SK-N-SH (cell line): ENCODE measurements around the gene RABGAP1L. TPM values are rescaled to one million over a fixed set of nuclear protein-coding genes. Genes with fewer than 3 reads are reported as not detected.

Source experiments
- CTCF ChIA-PET: fragments of 300-600, 350-600 bp; formaldehyde crosslinking; extraction: SDS; loops from one replicate; lab custom pipeline; 2021; lab: Yijun Ruan, JAX
- POLR2A ChIA-PET: fragments of 350-600 bp; sonication (Branson Sonifier 250); formaldehyde crosslinking; extraction: SDS; loops from one replicate; lab custom pipeline; 2020; ENCODE audit warnings: antibody characterized with exemption, inconsistent platforms; lab: Yijun Ruan, JAX
- DNase-seq: peaks from one replicate; pipeline ENCODE4 v3.0.0; 2012
- H2AFZ ChIP-seq: fragments of 200-600 bp; sonication (generic); 2 replicates; pipeline ENCODE4 v1.8.1; 2016; ENCODE audit warnings: antibody characterized with exemption, mild to moderate bottlenecking, low read depth
- H3F3A ChIP-seq: fragments of 200-600 bp; sonication (generic); replicated peaks from 2 replicates; pipeline ENCODE3; 2016; ENCODE audit warnings: antibody characterized with exemption, mild to moderate bottlenecking; ENCODE audit not compliant: insufficient read depth
- H3K27ac ChIP-seq, 2 experiments: fragments of 200-500 bp in 1 of 2; fragments of 200-600 bp in 1 of 2; sonication (Bioruptor generic) in 1 of 2; sonication (generic), shearing (Covaris generic) in 1 of 2; 2 replicates each; pipeline versions ENCODE4 v1.5.1 to v1.6.1; 2014 to 2016; ENCODE audit warnings: low read depth in 2 of 2, inconsistent platforms in 1 of 2, low read length in 1 of 2, mild to moderate bottlenecking in 1 of 2, mixed read lengths in 1 of 2
- H3K27me3 ChIP-seq: fragments of 200-600 bp; sonication (generic), shearing (Covaris generic); 2 replicates; pipeline ENCODE4 v1.6.1; 2016; ENCODE audit warnings: mixed run types; ENCODE audit not compliant: insufficient read depth
- H3K36me3 ChIP-seq, 2 experiments: fragments of 200-500 bp in 1 of 2; fragments of 200-600 bp in 1 of 2; sonication (Bioruptor generic) in 1 of 2; sonication (generic) in 1 of 2; replicated peaks in 1 of 2; 2 replicates each; pipeline versions ENCODE3 to v1.5.1; 2014 to 2016; ENCODE audit warnings: low read length in 1 of 2, mild to moderate bottlenecking in 1 of 2; ENCODE audit not compliant: insufficient read depth in 2 of 2, control insufficient read depth in 1 of 2
- H3K4me1 ChIP-seq, 2 experiments: fragments of 200-500 bp in 1 of 2; fragments of 200-600 bp in 1 of 2; sonication (Bioruptor generic) in 1 of 2; sonication (generic), shearing (Covaris generic) in 1 of 2; 2 replicates each; pipeline versions ENCODE4 v1.5.1 to v1.6.1; 2014 to 2016; ENCODE audit warnings: low read depth in 1 of 2, low read length in 1 of 2, mixed run types in 1 of 2; ENCODE audit not compliant: insufficient read depth in 2 of 2, control insufficient read depth in 1 of 2
- H3K4me2 ChIP-seq: fragments of 200-600 bp; sonication (generic), shearing (Covaris generic); 2 replicates; pipeline ENCODE4 v1.6.1; 2017; ENCODE audit warnings: mixed run types
- H3K4me3 ChIP-seq, 2 experiments: fragments of 200-500 bp in 1 of 2; fragments of 200-600 bp in 1 of 2; sonication (Bioruptor generic) in 1 of 2; sonication (generic), shearing (Covaris generic) in 1 of 2; 2 replicates each; pipeline versions ENCODE4 v1.5.1 to v1.8.1; 2014 to 2016; ENCODE audit warnings: low read depth in 2 of 2, inconsistent platforms in 1 of 2, low read length in 1 of 2, mild to moderate bottlenecking in 1 of 2, mixed read lengths in 1 of 2, moderate library complexity in 1 of 2
- H3K79me2 ChIP-seq: fragments of 200-600 bp; sonication (generic); 2 replicates; pipeline ENCODE4 v1.8.1; 2017; ENCODE audit warnings: mild to moderate bottlenecking; ENCODE audit not compliant: insufficient read depth
- H3K9ac ChIP-seq: fragments of 200-600 bp; sonication (generic); 2 replicates; pipeline ENCODE4 v1.6.1; 2017; ENCODE audit warnings: mixed run types
- H3K9me2 ChIP-seq: fragments of 200-600 bp; sonication (generic); 2 replicates; pipeline ENCODE4 v1.6.1; 2017; ENCODE audit warnings: mixed run types
- H3K9me3 ChIP-seq: fragments of 200-600 bp; sonication (generic); 2 replicates; pipeline ENCODE4 v1.6.1; 2017; ENCODE audit warnings: mixed run types, mild to moderate bottlenecking, moderate library complexity
- H4K20me1 ChIP-seq: fragments of 200-600 bp; sonication (generic); 2 replicates; pipeline ENCODE4 v1.6.1; 2017; ENCODE audit warnings: mild to moderate bottlenecking, mixed run types; ENCODE audit not compliant: insufficient read depth
- CTCF ChIP-seq: fragments of 200-600 bp; sonication (generic); IDR thresholded peaks from 2 replicates; pipeline ENCODE4 v1.6.1; 2017; ENCODE audit warnings: antibody characterized with exemption, mild to moderate bottlenecking, moderate library complexity
- ELF1 ChIP-seq: IDR thresholded peaks from 2 replicates; pipeline ENCODE4 v1.4.0; 2012
- EP300 ChIP-seq, 2 experiments: IDR thresholded peaks; 2 replicates each; pipeline versions ENCODE4 v1.4.0 to v1.6.1; 2012; ENCODE audit warnings: borderline replicate concordance in 1 of 2, low read depth in 1 of 2, low read length in 1 of 2
- EZH2phosphoT487 ChIP-seq: fragments of 200-600 bp; sonication (generic); IDR thresholded peaks from 2 replicates; pipeline ENCODE4 v1.6.1; 2017; ENCODE audit warnings: low read depth, mixed run types, mild to moderate bottlenecking, antibody characterized with exemption, moderate library complexity, borderline replicate concordance
- FOXM1 ChIP-seq: IDR thresholded peaks from 2 replicates; pipeline ENCODE4 v1.4.0; 2012; ENCODE audit warnings: low read depth, mild to moderate bottlenecking
- GABPA ChIP-seq: IDR thresholded peaks from 2 replicates; pipeline ENCODE4 v1.4.0; 2012; ENCODE audit warnings: low read depth, mild to moderate bottlenecking
- GATA2 ChIP-seq: sonication (generic); formaldehyde crosslinking; IDR thresholded peaks from 2 replicates; pipeline ENCODE4 v1.5.0; 2020; ENCODE audit warnings: mild to moderate bottlenecking, missing genetic modification reagents
- IRF3 ChIP-seq: fragments of 150-350 bp; IDR thresholded peaks from 2 replicates; pipeline ENCODE4 v1.6.1; 2016; ENCODE audit warnings: mild to moderate bottlenecking, low read depth, low read length
- JUND ChIP-seq: IDR thresholded peaks from 2 replicates; pipeline ENCODE4 v1.4.0; 2012
- MAX ChIP-seq: IDR thresholded peaks from 2 replicates; pipeline ENCODE4 v1.4.0; 2012; ENCODE audit warnings: low read depth
- MXI1 ChIP-seq: IDR thresholded peaks from 2 replicates; pipeline ENCODE4 v1.6.1; 2012; ENCODE audit warnings: mild to moderate bottlenecking, low read depth, low read length, improper control_type of control experiment
- NFIC ChIP-seq: IDR thresholded peaks from 2 replicates; pipeline ENCODE4 v1.4.0; 2012; ENCODE audit warnings: borderline replicate concordance
- PBX3 ChIP-seq: IDR thresholded peaks from 2 replicates; pipeline ENCODE4; 2012
- RCOR1 ChIP-seq: fragments of 150-350 bp; IDR thresholded peaks from 2 replicates; pipeline ENCODE4 v1.6.1; 2017; ENCODE audit warnings: antibody characterized with exemption, low read length
- RFX5 ChIP-seq: IDR thresholded peaks from 2 replicates; pipeline ENCODE4 v1.6.1; 2012; ENCODE audit warnings: mild to moderate bottlenecking, improper control_type of control experiment, low read length
- RXRA ChIP-seq: IDR thresholded peaks from 2 replicates; pipeline ENCODE4 v1.4.0; 2012; ENCODE audit warnings: low read depth, mild to moderate bottlenecking, borderline replicate concordance
- TAF1 ChIP-seq: IDR thresholded peaks from 2 replicates; pipeline ENCODE4 v1.6.1; 2012; ENCODE audit warnings: low read depth, mild to moderate bottlenecking, low read length, moderate library complexity, borderline replicate concordance
- TCF12 ChIP-seq: IDR thresholded peaks from 2 replicates; pipeline ENCODE4 v1.4.0; 2012
- TEAD4 ChIP-seq: IDR thresholded peaks from 2 replicates; pipeline ENCODE4 v1.4.0; 2012; ENCODE audit warnings: mild to moderate bottlenecking, borderline replicate concordance; ENCODE audit not compliant: insufficient read depth
- WGBS: methylation state at CpG from one replicate; pipeline ENCODE4 v1.1.6; 2017; ENCODE audit warnings: low lambda C conversion rate; 5-methylcytosine and 5-hydroxymethylcytosine counted together
- polyA plus RNA-seq, 3 experiments: library from polyadenylated mRNA; depleted of rRNA; stranded (reverse); fragments of >200 nt; gene quantifications; 2 replicates each; pipeline ENCODE4 v1.2.3, GENCODE V29; 2012

Gene RABGAP1L
- polyA plus RNA-seq, 1 of the 3 experiments (the other 2 are of a cell fraction) = 7.2 TPM

GRCh38 chr1:174160109-174160473 is 771 bp downstream of the RABGAP1L start:
- CTCF ChIA-PET = interaction anchor here (1.1 kb wide), 1 partner anchor 58 kb away, joined by 4 read pairs; no protein-coding TSS in a partner anchor
- peak overlapping the region; percentile 95 for H3K4me2 ChIP-seq
- 4% methylated on average over 14 of the region's 14 CpGs for WGBS

GRCh38 chr1:174160603-174161002 is 1.3 kb downstream of the RABGAP1L start:
- Histone ChIP-seq H4K20me1 (no peaks in the 10 kb centered on the region), H3K9me3 (no peaks in the 10 kb centered on the region), H3K79me2 (peaks cover 35% of the 10 kb centered on the region), H3K27ac (no peak overlapping the region), H3K4me1 (peaks cover 0 to 3% of the 10 kb centered on the region in 2 experiments; a peak in 2 of 4 replicates), H2AFZ (peak overlapping the region; percentile 88; the same call in 1 of the 2 replicates), H3K4me2 (peak overlapping the region; percentile 95), H3K9me2 (no peaks in the 10 kb centered on the region), H3K4me3 (peak overlapping the region; percentile 92), H3K36me3 (no peaks in the 10 kb centered on the region), H3K27me3 (no peaks in the 10 kb centered on the region), H3F3A (peaks cover 4% of the 10 kb centered on the region), H3K9ac (peak overlapping the region; percentile 86; the same call in 1 of the 2 replicates)
- WGBS = 93% methylated on average over 5 of the region's 5 CpGs
- ChIA-PET POLR2A (no interaction called here), CTCF (interaction anchor here (0.7 to 1.1 kb wide), 2 partner anchors 57 to 729 kb away, joined by 3 to 4 read pairs; no protein-coding TSS in a partner anchor)
- DNase-seq = no peak
- TF ChIP-seq TEAD4 (no peak), RFX5 (no peak), GABPA (no peak), RCOR1 (no peak), GATA2 (CRISPR knock-in tag) (no peak), JUND (no peak), MAX (no peak), TCF12 (no peak), EP300 (IDR thresholded peaks at IDR 0.05; ENCODE audit: borderline replicate concordance in 1 of 2, low read depth in 1 of 2, low read length in 1 of 2) (no peak), EZH2phosphoT487 (no peak), MXI1 (no peak), TAF1 (no peak), IRF3 (no peak), RXRA (no peak)

More at GRCh38 chr1:174160109-174160473, 771 bp downstream of the RABGAP1L start:
- H2AFZ ChIP-seq = peak overlapping the region; percentile 88
- peak overlapping the region; percentile 92 for H3K4me3 ChIP-seq
- POLR2A ChIA-PET = no interaction called here
- peaks cover 4% of the 10 kb centered on the region for H3F3A ChIP-seq
- peak; percentile 49 for DNase-seq
- no peaks in the 10 kb centered on the region for H3K27me3 ChIP-seq
- H3K9ac ChIP-seq = peak overlapping the region; percentile 86
- no peaks in the 10 kb centered on the region for H3K9me2 ChIP-seq
- no peaks in the 10 kb centered on the region for H3K9me3 ChIP-seq
- peaks cover 35% of the 10 kb centered on the region for H3K79me2 ChIP-seq
- no peaks in the 10 kb centered on the region for H3K36me3 ChIP-seq
- H4K20me1 ChIP-seq = no peaks in the 10 kb centered on the region
- H3K4me1 ChIP-seq = peaks cover 0 to 3% of the 10 kb centered on the region in 2 experiments; a peak in 2 of 4 replicates
- no peak for TF ChIP-seq EP300 (IDR thresholded peaks at IDR 0.05; ENCODE audit: borderline replicate concordance in 1 of 2, low read depth in 1 of 2, low read length in 1 of 2)
- no peak for TF ChIP-seq ELF1
- TF ChIP-seq MXI1 = 0 out of 2 replicates have a peak, but pooled peaks have one; percentile 45
- no peak for TF ChIP-seq FOXM1
- TF ChIP-seq GABPA = no peak
- no peak for TF ChIP-seq NFIC
- TF ChIP-seq CTCF = no peak
- no peak for TF ChIP-seq PBX3
- H3K27ac ChIP-seq = peak overlapping the region; percentile 67 to 87; a peak in 2 of 4 replicates
